ENCODE measurements around the gene POLA1. TPM values are rescaled to one million over a fixed set of nuclear protein-coding genes. Genes with fewer than 3 reads are reported as not detected.
"Not testable (repeated sequence)": the region's sequence is repeated elsewhere in the genome, so short reads cannot be mapped to it uniquely, and the experiment has no call there.

Gene POLA1
- total RNA-seq, 4 donors from 2014 or later: 9.4 to 15.7 (median 10.0) TPM

DNA sequence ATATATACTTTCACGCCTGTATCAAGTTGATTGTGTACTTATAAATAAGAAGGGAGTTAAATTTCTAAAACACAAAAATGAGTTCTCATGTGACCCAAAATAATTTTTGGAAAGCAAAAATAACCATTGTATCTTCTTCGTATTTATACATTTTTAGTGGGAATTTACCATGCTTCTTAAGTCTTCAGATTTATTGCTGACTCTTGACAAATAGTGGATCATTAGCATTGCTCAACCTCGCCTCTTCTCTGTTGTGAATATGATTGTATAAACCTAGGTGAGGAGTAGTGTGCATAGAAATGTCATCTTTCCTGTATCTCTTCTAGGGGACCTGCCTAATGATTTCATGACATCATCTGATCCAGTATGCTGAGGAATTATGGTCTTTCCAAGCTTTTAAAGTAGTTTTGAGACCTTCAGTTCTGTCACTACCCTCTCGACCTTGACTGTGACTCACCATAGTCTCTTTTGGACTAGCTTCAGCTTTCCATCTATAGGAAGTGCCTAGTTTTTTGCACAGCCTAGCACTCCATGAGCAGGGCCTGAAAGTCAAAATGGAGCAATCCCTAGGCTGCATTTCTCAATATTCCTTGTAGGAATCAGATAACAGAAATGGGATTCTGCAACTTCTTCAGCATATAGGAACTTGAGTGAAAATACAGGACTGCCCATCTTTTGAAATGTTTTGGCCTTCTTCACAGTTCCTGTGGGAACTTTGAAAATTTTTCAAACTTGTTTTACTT, 164.5 kb downstream of the POLA1 start:
- TF ChIP-seq POLR2A (IDR thresholded peaks at IDR 0.05; ENCODE audit: low read depth) (no peak), EP300 (IDR thresholded peaks at IDR 0.05) (no peak), POLR2AphosphoS5 (IDR thresholded peaks at IDR 0.05) (no peak)
- TF ChIP-seq, protein P1, sequence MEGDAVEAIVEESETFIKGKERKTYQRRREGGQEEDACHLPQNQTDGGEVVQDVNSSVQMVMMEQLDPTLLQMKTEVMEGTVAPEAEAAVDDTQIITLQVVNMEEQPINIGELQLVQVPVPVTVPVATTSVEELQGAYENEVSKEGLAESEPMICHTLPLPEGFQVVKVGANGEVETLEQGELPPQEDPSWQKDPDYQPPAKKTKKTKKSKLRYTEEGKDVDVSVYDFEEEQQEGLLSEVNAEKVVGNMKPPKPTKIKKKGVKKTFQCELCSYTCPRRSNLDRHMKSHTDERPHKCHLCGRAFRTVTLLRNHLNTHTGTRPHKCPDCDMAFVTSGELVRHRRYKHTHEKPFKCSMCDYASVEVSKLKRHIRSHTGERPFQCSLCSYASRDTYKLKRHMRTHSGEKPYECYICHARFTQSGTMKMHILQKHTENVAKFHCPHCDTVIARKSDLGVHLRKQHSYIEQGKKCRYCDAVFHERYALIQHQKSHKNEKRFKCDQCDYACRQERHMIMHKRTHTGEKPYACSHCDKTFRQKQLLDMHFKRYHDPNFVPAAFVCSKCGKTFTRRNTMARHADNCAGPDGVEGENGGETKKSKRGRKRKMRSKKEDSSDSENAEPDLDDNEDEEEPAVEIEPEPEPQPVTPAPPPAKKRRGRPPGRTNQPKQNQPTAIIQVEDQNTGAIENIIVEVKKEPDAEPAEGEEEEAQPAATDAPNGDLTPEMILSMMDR (IDR thresholded peaks at IDR 0.05): no peak
- no peak overlapping the region for H3K4me3 ChIP-seq
- no peaks in the 10 kb centered on the region for H3K27me3 ChIP-seq
- intact Hi-C loops (cut with DNase I): no loop called here
- WGBS: 80% methylated on average over 4 of the region's 4 CpGs
- no peaks in the 10 kb centered on the region for H3K36me3 ChIP-seq
- no peak overlapping the region for H3K27ac ChIP-seq (replicated peaks in 1 of 4)
- H3K9me3 ChIP-seq: no peaks in the 10 kb centered on the region
- DNase-seq (ENCODE audit: extremely low spot score): no peak
- no peaks in the 10 kb centered on the region for H3K4me1 ChIP-seq

DNA sequence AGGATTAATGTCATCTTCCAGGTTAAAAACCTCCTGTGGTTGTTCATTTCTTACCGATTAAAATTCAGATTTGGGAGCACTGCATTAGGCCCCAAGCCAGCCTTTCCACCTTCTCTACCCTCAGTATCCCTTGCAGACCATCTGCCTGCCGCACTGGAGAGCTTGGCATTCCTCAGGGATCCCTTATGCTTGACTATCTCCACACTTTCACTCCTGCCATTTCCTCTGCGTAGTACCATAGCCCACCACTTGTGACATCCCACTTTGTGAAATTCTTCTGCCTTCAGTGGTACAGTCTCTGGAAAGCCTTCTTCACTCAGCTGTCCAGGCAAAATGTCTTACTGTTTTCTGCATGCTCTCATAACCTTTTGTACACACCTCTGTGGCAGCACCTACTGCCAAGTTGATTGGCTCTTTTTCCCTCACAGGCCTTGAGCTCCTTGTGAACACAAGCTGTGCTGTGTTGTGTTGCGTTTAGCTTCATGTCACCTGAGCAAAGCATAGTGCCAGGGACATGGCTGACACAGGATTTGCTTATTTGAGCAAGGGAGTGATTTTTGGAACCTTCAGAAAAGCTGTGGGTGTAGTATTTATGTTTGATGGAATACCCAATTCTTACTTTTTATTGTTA, 165.6 kb downstream of the POLA1 start:
- H3K27ac ChIP-seq (replicated peaks in 1 of 4): no peak overlapping the region
- no peak for DNase-seq (ENCODE audit: extremely low spot score)
- no peaks in the 10 kb centered on the region for H3K27me3 ChIP-seq
- no peaks in the 10 kb centered on the region for H3K9me3 ChIP-seq
- intact Hi-C loops (cut with DNase I): no loop called here
- no peaks in the 10 kb centered on the region for H3K4me1 ChIP-seq
- TF ChIP-seq EP300 (IDR thresholded peaks at IDR 0.05) (no peak), POLR2A (IDR thresholded peaks at IDR 0.05; ENCODE audit: low read depth) (no peak), POLR2AphosphoS5 (IDR thresholded peaks at IDR 0.05) (no peak)
- TF ChIP-seq, protein P1 (IDR thresholded peaks at IDR 0.05): no peak
- H3K36me3 ChIP-seq: no peaks in the 10 kb centered on the region
- H3K4me3 ChIP-seq: no peak overlapping the region
- WGBS: 73% methylated on average over 4 of the region's 4 CpGs

DNA sequence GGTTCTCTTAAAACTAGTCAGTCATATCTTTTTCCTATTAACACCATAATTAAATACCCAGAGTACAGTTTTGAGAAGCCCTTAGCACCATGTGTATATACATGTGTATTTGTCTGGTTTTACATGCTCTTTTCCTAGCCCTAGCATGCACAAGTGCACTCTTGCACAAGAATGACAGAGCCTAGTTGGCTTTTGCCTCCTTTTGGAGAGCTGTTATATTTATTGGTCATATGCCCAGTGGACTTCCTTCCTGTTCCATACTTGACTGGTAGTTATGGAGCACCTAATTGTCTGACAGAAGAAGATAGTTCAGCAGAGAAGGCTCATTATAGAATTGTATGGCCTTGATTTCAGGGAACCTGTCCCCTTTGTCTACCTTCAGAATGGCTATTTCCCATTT, 166.4 kb downstream of the POLA1 start:
- Histone ChIP-seq H3K27me3 (no peaks in the 10 kb centered on the region), H3K27ac (replicated peaks in 1 of 4) (no peak overlapping the region), H3K9me3 (no peaks in the 10 kb centered on the region), H3K4me3 (no peak overlapping the region), H3K36me3 (no peaks in the 10 kb centered on the region), H3K4me1 (no peaks in the 10 kb centered on the region)
- DNase-seq (ENCODE audit: extremely low spot score): no peak
- no peak for TF ChIP-seq POLR2A (IDR thresholded peaks at IDR 0.05; ENCODE audit: low read depth)
- no peak for TF ChIP-seq EP300 (IDR thresholded peaks at IDR 0.05)
- no peak for TF ChIP-seq POLR2AphosphoS5 (IDR thresholded peaks at IDR 0.05)
- TF ChIP-seq, protein P1 (IDR thresholded peaks at IDR 0.05): no peak
- intact Hi-C loops (cut with DNase I): no loop called here

DNA sequence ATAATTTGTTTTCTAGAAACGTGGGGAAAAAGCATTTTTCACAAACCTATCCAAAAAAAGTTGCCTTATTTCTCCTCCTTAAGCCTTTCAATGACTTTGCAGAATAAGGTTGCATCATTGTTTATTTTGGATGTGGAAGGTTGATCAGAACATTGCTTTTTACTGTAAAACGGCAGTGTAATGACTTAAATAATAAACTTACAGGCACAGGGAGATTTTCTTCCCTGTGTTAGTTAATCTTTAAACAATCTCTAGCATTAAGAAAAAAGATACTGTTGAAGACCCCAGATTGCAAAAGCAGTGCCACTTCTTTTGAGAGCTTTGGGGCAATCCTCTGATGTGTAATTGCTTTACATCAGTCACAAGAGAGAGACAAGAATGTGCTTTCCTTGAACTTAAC, 168.6 kb downstream of the POLA1 start:
- TF ChIP-seq, protein P1 (IDR thresholded peaks at IDR 0.05): no peak
- no peak for TF ChIP-seq POLR2AphosphoS5 (IDR thresholded peaks at IDR 0.05)
- no peak for TF ChIP-seq EP300 (IDR thresholded peaks at IDR 0.05)
- no peak for TF ChIP-seq POLR2A (IDR thresholded peaks at IDR 0.05; ENCODE audit: low read depth)
- H3K9me3 ChIP-seq: no peaks in the 10 kb centered on the region
- no peaks in the 10 kb centered on the region for H3K36me3 ChIP-seq
- 42% methylated on average over 2 of the region's 2 CpGs for WGBS
- intact Hi-C loops (cut with DNase I): no loop called here
- H3K4me1 ChIP-seq: no peaks in the 10 kb centered on the region
- H3K4me3 ChIP-seq: no peak overlapping the region
- H3K27me3 ChIP-seq: no peaks in the 10 kb centered on the region
- no peak overlapping the region for H3K27ac ChIP-seq (replicated peaks in 1 of 4)
- no peak for DNase-seq (ENCODE audit: extremely low spot score)

DNA sequence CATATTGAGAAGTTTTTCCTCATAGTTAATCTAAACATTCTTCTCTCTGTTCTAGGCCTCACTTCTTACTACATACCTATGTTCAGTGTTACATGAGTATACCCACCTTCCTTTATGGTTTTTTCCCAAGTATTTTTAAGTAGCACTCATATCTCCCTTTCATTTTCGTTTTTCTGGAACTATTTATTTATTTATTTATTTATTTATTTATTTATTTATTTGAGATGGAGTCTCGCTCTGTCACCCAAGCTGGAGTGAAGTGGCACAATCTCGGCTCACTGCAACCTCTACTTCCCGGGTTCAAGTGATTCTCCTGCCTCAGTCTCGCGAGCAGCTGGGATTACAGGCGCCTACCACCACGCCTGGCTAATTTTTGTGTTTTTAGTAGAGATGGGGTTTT, 170.1 kb downstream of the POLA1 start:
- intact Hi-C loops (cut with DNase I); H3K36me3 ChIP-seq; H3K27ac ChIP-seq (replicated peaks in 1 of 4); DNase-seq (ENCODE audit: extremely low spot score); H3K4me3 ChIP-seq; H3K4me1 ChIP-seq; H3K27me3 ChIP-seq; H3K9me3 ChIP-seq: not testable (repeated sequence)
- 78% methylated on average over 8 of the region's 8 CpGs for WGBS
